GM18909 (cell line): ENCODE results near the gene PLS1.
"Not testable (repeated sequence)": the region's sequence is repeated elsewhere in the genome, so short reads cannot be mapped to it uniquely, and the experiment has no call there.

Experiments used
- ATAC-seq: cut with Tn5 transposase; IDR thresholded peaks from one replicate; pipeline ENCODE4 v1.9.1; 2021; ENCODE audit warnings: mild to moderate bottlenecking; ENCODE audit not compliant: unreplicated experiment, poor library complexity

Gene PLS1

DNA sequence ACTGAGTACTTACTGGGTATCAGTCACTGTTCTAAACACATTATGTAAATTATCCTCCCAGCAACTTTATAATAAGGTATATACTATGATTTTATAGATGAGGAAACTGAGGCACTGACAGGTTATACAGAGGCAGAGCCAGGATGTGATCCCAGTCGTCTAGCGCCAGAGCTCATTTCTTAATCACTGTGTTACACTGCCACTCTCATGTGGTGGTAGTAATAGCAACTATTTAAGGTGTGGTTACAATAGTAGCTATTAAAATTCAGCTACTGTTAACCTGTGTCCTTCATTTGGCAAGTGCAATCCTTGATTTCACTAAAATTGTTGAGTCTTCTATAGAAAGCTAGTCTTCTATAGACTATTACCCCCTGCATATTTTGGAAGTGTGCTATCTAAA is 84.5 kb downstream of the PLS1 start:
- no peak for ATAC-seq

DNA sequence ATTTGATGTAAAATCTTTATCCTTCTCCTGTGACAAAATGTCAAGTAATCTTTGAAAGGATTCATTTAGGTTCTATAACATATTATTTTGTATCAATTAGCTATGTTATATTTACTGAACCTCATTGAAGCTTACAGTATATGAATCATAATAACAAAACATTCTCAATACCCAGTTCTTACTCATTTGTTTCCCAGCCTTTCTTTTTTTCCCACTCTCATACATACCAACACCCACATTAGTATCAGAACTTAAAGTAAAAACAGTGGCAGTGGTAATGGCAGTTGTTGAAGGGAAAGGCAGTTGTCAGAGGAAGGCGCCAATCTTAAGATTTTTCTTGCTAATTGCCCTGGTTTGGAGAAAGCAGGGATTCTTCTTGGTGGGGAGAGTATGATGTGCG is 94.4 kb downstream of the PLS1 start:
- no peak for ATAC-seq

DNA sequence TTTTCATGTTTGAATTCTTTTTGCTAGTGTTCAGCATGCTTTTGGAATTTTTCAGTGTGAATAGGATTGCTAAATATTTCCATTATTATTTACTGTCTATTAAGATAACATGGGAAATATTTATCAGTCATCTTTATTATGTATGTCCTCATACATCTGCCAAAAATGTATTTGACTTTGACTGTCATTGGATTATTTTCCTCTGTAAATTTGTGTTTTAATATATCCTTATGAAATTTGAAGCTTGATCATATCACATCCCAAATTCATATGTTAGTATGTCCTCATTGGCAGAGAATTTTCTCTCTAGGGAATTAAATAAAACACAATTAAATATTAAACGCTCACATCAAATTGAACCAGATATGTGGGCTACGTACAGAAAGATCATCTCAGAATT is 95.3 kb downstream of the PLS1 start:
- ATAC-seq, result no peak

DNA sequence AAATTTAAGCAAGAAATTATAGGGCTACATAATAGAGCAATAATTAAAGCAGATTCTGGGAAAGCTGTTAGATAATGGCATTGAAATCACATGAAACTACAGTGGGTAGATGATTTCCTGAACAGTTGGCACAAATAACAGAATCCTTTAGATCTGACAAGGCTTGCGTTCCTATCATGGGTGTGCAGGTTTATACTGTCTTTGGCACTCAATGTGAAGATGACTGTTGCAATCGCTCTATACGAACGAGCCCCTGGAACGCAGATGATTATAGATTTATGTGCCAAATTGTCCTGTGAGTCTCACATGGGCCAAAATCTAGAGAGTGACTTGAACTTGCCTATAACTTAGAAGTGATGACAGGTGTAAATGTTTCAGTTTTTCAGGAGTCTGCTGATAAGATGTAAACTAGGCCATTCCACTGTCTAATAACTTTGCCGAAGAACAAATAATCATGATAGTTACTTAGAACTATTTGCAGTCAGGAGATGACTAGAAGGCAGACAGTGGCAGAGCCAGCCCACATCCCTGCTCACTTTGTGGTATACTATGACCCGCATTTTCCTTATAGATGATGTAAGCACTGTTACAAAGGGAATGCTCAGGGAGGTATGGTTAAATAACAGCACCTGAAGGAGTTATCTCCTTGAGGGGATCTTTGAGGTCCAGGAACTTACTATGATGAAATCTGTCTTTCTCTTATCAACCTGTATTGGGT is 97.1 kb downstream of the PLS1 start:
- ATAC-seq, result no peak

DNA sequence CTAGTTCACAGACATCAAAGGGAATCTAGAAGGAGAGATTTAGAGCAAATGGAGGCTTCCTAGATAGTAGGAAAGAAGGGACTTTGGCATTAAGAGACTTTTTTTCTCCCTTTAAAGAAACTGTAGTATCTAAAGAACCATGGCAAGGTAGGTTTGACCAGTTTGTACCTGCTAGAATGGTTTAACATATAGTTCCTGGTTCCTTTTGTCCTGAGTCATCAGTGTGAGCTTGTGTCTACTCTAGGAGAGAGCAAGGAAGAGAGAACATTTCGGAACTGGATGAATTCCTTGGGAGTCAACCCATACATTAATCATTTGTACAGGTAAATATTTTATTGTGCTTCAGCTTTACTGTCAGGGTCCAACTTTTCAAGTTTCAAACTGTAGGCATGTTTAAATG is 98.0 kb downstream of the PLS1 start:
- ATAC-seq, result no peak

DNA sequence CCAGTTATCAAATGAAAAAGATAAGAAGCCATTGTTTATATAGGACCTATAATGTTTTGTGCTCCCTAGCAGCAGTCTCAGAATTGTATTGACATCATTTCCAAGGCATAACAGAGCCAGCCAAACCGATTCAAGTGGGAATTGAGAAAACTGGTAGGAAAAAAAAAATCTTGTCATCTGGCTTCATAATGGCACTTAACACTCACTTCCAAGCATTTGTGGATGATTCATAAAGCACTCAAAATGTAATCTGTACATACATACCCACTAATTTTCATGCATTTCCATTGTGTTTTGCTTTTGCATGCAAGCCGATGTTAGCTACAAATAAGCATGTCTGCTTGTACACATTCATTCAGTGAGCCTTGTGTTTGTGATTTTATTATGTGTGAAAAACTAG is 109.0 kb downstream of the PLS1 start:
- no peak for ATAC-seq

DNA sequence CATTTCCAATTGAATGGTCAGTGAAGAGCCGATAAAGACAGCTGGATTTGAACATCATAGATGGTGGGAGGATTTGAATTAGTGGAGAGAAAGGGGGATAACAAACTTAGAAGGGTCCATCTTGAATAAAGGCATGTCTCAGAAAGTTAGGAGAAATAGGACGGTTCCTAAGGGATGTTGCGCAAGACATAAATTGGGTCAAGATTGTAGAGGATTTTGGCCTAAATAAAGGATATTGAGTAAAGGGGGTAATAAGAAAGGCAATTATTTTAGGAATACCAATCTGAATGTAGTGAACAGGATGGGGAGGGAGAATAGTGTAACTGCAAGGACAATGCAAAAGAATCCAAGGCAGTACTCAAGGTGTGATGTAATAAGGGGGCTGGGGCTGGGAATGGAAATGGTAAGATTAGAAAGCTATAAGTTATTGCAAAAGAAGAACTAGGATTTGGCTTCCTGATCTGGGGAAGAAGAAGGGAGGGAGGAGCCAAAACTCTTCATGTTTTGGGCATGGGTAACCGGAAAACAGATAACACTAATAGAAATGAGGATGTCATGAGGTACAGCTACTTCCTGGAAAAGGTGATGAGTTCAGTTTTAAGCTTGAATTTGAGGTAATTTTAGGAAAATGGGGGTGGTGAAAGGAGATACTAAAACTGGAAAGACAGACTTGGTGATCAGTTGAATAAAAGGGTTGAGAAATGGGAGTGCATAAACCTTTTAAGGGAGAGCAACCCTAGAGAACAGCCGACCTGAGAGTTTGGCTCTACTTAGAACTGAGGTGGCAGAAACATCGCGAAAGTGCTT is 110.3 kb downstream of the PLS1 start:
- no peak for ATAC-seq

DNA sequence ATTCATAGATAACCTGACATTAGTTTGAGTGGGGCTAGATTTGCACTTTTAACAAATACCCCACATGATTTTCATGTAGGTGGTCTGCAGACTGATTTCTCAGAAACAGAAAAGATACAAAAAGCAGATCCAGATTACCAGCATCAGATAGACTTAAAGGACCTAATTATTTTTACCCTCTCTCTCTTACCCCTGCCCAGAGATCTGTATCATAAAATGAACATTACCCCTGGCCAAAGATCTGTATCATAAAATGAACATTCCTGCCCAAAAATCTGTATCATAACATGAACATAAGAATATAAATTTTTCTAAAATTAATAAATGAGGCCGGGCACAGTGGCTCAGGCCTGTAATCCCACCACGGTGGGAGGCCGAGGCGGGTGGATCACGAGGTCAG is 113.0 kb downstream of the PLS1 start:
- no peak for ATAC-seq

DNA sequence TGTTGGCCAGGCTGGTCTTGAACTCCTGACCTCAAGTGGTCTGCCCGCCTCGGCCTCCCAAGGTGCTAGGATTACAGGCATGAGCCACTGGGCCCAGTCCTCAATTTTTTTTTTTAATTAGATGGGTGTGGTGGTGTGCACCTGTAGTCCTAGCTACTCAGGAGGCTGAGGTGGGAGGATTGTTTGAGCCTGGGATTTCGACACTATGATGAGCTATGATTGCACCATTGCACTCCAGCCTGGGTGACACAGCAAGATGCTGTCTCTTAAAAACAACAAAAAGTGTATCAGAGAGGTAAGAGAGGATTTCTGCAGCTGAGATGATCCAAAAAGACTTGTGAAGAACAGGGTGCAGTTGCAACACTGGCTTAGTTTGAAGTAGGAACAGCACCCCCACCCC is 118.7 kb downstream of the PLS1 start:
- ATAC-seq, result not testable (repeated sequence)

DNA sequence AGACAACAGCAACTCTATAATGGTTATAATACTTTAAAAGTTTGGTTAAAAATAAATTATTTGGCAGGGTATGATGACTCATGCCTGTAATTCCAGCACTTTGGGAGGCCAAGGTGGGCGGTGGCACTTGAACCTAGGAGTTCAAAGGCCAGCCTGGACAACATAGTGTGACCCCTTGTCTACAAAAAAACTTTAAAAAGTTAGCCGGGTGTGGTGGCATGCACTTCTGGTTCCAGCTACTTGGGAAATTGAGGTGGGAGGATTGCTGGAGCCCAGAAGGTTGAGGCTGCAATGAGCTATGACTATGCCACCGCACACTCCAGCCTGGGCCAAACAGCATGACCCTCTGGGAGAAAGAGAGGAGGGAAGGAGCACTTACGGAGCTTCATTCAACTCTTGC is 119.9 kb downstream of the PLS1 start:
- ATAC-seq, result no peak

DNA sequence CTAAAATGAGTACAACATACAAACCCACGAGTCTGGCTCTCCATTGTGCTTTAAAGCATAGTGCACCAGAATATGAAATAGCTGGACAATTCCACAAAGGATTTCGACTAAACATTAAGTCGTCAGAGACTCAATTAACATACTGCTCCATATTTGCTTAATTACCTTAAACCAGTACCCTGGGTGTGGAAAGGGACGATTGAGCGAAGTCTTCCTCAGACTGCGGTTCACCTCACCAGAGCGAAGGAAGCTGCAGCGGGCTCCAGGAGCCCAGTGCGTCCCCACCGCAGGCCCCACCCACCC is 127.4 kb downstream of the PLS1 start:
- ATAC-seq, result no peak

DNA sequence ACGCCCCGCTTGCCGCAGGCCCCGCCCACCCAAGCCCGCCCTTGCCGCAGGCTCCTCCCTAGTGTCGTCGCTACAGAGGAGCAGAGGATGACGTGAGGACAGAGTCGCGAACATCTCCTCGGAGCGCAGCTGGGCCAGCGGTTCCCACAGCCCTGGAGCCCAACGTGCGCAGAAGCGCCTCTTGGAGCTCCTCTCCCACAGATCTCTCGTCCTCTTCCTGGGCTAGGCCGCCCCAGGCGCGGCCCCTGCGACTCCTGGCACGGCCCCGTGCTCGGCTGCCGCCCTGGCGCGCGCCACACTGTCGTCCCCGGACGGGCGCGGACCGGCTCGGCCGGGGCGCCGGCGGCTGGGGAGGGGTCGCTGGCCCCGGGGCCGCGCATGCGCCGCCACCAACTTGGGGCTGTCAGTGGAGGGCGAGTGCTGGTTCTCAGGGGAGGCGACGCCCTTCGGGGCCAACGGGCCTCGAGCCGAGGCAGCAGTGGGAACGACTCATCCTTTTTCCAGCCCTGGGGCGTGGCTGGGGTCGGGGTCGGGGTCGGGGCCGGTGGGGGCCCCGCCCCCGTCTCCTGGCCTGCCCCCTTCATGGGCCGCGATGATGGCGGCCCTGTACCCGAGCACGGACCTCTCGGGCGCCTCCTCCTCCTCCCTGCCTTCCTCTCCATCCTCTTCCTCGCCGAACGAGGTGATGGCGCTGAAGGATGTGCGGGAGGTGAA is 127.9 kb downstream of the PLS1 start, which contains the start of gene TRPC1:
TSS of gene TRPC1 (plus strand) at position 67 of the 714 bp plus-strand sequence. CDS start at position 593, 526 bp downstream.
- peak; percentile 96 for ATAC-seq

DNA sequence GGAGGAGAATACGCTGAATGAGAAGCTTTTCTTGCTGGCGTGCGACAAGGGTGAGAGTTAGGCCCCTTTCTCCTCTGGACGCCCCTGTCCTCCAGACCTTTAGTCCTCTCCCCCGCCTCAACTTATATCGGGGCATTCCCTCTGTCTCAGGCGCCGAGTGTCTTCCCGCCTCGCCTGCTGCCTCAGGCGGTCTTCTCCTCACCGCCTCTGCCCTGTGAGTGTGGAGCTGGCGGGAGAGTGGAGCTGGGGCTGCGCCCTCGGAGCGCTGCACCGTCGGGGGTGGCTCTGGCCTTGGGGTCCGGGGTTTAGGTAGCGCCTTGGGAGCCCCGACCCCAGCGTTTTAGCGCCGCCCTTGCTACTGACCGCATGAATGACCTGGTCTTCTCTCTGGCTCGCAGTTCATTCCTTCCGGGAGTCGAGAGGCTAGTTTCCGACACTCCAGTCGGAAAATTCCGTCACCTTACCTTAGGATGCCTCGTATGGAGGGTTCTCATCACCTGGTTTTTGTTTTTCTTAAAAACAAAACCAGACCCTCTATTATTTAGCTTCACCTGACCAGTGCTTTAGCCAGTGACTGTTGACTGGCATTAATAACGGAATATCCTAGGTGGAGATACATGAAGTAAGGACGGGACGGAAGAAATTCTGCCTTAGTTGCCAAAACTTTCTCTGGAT is 128.6 kb downstream of the PLS1 start:
- ATAC-seq, result peak; percentile 17

DNA sequence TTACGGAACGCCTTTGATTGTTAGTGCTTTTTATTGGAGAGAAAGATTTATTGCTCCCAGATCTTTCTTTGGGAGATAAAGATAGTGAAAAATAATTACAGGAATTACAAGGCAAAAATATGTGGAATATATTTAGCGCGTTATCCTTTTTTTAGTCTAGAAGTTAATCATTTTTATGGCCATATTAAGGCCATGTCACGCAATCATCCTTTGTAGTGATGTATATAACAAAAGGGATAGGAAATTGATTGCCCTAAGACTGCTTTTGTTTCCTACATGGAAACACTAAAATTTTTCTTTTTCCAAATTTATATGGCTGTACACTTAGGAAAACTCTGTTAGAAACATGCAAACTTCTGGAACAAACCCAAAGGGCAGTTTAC is 129.2 kb downstream of the PLS1 start:
- ATAC-seq, result no peak

DNA sequence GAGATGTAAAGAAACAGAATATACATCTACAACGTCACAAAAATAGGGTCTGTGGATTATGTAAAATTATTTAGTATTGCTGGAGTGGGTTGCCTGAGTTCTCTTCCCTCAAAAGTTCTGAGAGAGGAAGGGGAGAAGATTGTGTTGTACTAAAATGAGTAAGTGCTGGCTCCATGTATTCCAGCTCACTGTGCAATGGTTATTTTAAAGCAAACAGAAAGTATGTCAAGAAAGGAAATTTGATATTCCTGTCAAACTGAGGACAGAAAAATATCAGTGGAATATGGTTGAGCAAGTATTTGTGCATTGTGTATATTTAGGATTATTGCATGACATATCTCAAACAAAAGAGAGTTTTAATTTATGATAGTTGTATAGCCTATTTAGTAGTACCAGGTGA is 129.8 kb downstream of the PLS1 start:
- ATAC-seq, result no peak

DNA sequence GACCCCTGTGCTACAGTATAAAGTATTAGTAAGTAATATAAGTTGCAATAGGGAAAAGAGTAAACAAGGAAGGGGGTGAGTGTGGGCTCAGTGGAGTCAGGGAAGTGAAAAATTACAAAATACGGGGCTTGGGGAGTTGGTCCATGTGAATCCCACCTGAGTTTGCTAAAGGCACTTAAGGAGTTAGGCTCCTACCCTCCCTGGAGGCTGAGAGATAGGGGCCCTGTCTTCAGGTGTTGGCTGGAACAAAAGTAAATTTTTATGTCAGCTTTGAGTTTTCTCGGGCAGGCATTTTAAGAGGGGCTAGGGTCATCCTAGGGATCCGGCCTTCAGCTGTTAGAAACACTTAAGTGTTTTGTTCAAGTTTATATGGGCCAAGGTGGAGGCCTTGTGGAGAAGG is 135.9 kb downstream of the PLS1 start:
- ATAC-seq, result no peak

DNA sequence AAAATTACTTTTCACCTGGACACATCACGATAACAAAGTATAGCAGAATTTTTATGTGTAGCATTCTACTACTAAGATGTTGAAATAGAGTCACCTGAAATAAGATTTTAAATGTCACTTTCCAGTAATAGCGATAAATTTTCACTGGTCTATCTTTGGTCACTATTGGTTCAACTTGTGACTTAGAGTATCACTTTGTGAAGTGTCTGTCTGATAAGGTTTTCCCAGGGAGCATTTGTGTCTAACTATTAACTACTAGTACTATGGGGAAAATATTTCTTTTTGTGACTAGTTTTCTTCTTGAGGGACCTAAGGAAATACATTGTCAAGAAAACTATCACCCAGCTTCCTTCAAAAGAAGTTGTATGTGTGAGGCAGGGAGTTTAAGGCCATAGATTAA is 138.6 kb downstream of the PLS1 start:
- no peak for ATAC-seq

DNA sequence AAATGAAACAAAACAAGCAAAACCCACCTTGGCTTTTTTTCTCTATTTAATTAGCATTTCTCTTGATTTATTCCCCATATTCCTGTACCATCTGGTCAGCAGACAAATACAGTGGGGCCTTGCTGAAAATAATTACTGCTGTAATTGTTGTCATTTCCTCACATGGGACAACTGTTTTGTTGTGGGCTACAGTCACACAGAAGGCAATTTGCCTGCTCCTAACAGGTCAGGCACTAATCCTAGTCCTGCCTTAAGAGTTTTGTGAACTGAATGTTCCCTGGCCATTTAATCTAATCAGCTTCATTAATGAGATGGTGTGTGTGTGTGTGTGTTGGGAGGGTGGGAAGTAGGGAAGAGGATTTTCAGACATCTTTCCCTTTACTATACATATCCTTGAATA is 139.3 kb downstream of the PLS1 start:
- ATAC-seq, result no peak

DNA sequence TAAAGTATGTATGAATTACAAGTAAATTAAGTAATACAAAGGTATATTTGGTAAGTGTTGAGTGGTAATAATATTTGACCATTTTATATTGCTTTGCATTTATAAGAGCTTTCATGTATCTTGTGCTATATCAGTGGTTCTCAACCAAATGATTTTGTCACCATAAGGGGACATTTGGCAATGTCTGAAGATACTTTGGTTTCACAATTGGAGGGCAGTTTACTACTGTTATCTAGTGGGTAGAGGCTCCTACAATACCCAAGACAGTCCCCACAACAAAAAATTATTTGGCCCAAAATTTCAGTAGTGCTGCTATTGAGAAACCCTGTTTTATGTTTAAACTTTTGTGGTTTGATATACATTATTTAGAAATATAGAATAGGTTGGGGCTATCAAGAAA is 142.2 kb downstream of the PLS1 start:
- ATAC-seq, result no peak

DNA sequence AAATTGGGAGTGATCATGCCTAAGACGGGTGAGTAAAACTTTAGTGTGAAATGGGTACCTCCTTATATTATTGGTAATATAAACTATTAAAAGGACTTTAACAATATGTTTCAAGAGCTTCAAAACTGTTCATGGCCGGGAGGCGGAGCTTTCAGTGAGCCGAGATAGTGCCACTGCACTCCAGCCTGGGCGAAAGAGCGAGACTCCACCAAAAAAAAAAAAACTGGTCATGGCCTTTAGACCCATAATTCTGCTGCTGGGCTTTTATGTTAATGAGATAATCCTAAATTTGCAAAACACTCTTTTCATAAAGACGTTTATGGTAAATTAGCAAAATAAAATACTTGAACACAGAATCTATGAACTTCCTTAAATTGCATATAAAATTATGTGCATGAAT is 150.5 kb downstream of the PLS1 start:
- no peak for ATAC-seq

DNA sequence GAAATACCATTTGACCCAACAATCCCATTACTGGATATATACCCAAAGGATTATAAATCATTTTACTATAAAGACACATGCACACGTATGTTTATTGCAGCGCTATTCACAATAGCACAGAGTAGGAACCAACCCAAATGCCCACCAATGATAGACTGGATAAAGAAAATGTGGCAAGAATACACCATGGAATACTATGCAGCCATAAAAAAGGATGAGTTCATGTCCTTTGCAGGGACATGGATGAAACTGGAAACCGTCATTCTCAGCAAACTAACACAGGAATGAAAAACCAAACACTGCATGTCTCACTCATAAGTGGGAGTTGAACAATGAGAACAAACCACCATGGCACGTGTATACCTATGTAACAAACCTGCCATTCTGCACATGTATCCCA is 154.3 kb downstream of the PLS1 start:
- not testable (repeated sequence) for ATAC-seq
